Transverse colon (tissue), 3 donors: Measurements from ENCODE around the gene CNTFR.

ENCODE experiments used
- CTCF ChIP-seq, 5 experiments: fragments of 200-600 bp in 3 of 5; fragments of 450-650 bp in 2 of 5; sonication (generic) in 3 of 5; IDR thresholded peaks; 1 replicate in 2 of 5; 2 replicates in 3 of 5; pipeline ENCODE4 v1.5.1; 2016 to 2017; ENCODE audit warnings: antibody characterized with exemption in 5 of 5, inconsistent platforms in 3 of 5, mild to moderate bottlenecking in 2 of 5, moderate library complexity in 1 of 5
- EP300 ChIP-seq: sonication (generic); formaldehyde crosslinking; IDR thresholded peaks from one replicate; pipeline ENCODE4 v1.6.1; 2017; ENCODE audit warnings: antibody characterized with exemption, low read depth

DNA sequence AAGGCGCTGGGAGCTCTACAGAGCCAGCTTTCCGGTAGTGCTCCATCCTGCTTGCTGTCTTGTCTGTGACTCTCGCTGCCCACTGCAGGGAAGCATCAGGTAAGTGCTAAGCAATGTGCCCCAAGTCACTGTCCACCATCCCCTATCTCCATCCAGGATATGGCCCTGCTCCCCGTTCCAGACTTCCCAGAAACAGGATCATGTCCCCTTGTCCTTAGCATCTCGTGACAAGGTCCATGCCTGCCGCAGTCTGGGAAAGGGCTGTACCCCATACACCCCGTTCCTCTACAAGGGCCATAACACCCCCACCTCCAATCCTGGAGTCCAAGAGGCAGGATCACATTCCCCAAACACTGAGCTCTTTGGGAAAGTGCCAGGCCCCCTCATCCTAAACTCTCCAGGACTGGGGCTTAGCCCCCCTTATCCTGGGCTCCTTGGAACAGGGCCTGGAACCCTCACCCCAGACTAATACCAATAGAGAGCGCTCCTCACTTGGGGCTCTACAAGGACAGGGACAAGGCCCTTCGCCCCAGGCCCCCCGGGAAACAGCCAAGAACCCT lies 21.8 kb upstream of the CNTFR start:
- TF ChIP-seq CTCF (IDR thresholded peaks at IDR 0.05) (no peak), EP300 (no peak)
